Vagina (tissue), 2 donors: ENCODE results near the gene LIMD2.

Experiments
- CTCF ChIP-seq, 3 experiments: fragments of 450-650 bp in 2 of 3; fragments of 200-600 bp in 1 of 3; sonication (generic) in 1 of 3; IDR thresholded peaks; one replicate each; pipeline ENCODE4 v1.5.1; 2017 to 2019; ENCODE audit warnings: antibody characterized with exemption in 3 of 3, mild to moderate bottlenecking in 2 of 3, moderate library complexity in 2 of 3
- POLR2A ChIP-seq, 2 donors: fragments of 450-650 bp; IDR thresholded peaks; one replicate each; pipeline ENCODE4 v1.6.1; 2017; ENCODE audit warnings: antibody characterized with exemption in 2 of 2, mild to moderate bottlenecking in 2 of 2, moderate library complexity in 2 of 2
- POLR2AphosphoS5 ChIP-seq, 2 donors: sonication (generic); formaldehyde crosslinking; IDR thresholded peaks; one replicate each; pipeline ENCODE4 v1.9.0; 2017; ENCODE audit warnings: antibody characterized with exemption in 2 of 2, mild to moderate bottlenecking in 2 of 2, low read depth in 1 of 2; ENCODE audit not compliant: insufficient read depth in 1 of 2

GRCh38 chr17:63646488-63646806 is 53.5 kb downstream of the LIMD2 start:
- TF ChIP-seq CTCF (IDR thresholded peaks at IDR 0.05) (no peak), POLR2A (IDR thresholded peaks at IDR 0.05) (no peak), POLR2AphosphoS5 (IDR thresholded peaks at IDR 0.05; ENCODE audit: insufficient read depth in 1 of 2, low read depth in 1 of 2) (no peak)
